HG03354 (cell line): ENCODE data around the gene NT5DC3.
"Not testable (repeated sequence)": the region's sequence is repeated elsewhere in the genome, so short reads cannot be mapped to it uniquely, and the experiment has no call there.

ENCODE experiments used
- ATAC-seq: cut with Tn5 transposase; IDR thresholded peaks from one replicate; pipeline ENCODE4 v1.9.1; 2021; ENCODE audit warnings: mild to moderate bottlenecking; ENCODE audit not compliant: unreplicated experiment, poor library complexity, severe bottlenecking

Gene NT5DC3

GRCh38 chr12:103813426-103813825 lies 27.6 kb downstream of the NT5DC3 start:
- no peak for ATAC-seq

- ATAC-seq, result no peak
Measured at GRCh38 chr12:103812789-103813188, 28.2 kb downstream of the NT5DC3 start.

- no peak for ATAC-seq
Measured at GRCh38 chr12:103811791-103812190, 29.2 kb downstream of the NT5DC3 start.

- no peak for ATAC-seq
Measured at GRCh38 chr12:103810111-103810510, 30.9 kb downstream of the NT5DC3 start.

- not testable (repeated sequence) for ATAC-seq
Measured at GRCh38 chr12:103809639-103810038, 31.4 kb downstream of the NT5DC3 start.

- no peak for ATAC-seq
Measured at GRCh38 chr12:103809154-103809553, 31.9 kb downstream of the NT5DC3 start.

- ATAC-seq, result no peak
Measured at GRCh38 chr12:103808239-103808880, 32.7 kb downstream of the NT5DC3 start.

- no peak for ATAC-seq
Measured at GRCh38 chr12:103807561-103808238, 33.3 kb downstream of the NT5DC3 start.

- ATAC-seq, result no peak
Measured at GRCh38 chr12:103806803-103807202, 34.2 kb downstream of the NT5DC3 start.

- no peak for ATAC-seq
Measured at GRCh38 chr12:103805655-103806360, 35.2 kb downstream of the NT5DC3 start.

- no peak for ATAC-seq
Measured at GRCh38 chr12:103803847-103804246, 37.2 kb downstream of the NT5DC3 start.

- no peak for ATAC-seq
Measured at GRCh38 chr12:103802586-103802886, 38.5 kb downstream of the NT5DC3 start.

GRCh38 chr12:103801709-103802585 lies 39.1 kb downstream of the NT5DC3 start:
- no peak for ATAC-seq

- no peak for ATAC-seq
Measured at GRCh38 chr12:103799857-103800771, 40.9 kb downstream of the NT5DC3 start.

- ATAC-seq, result no peak
Measured at GRCh38 chr12:103799504-103799856, 41.6 kb downstream of the NT5DC3 start.

GRCh38 chr12:103798586-103798985 lies 42.4 kb downstream of the NT5DC3 start:
- ATAC-seq, result no peak

- ATAC-seq, result no peak
Measured at GRCh38 chr12:103794309-103795213, 46.5 kb downstream of the NT5DC3 start.

GRCh38 chr12:103793512-103794045 lies 47.5 kb downstream of the NT5DC3 start:
- no peak for ATAC-seq
